HG03521 (cell line): ENCODE measurements around the gene HCLS1.
"Not testable (repeated sequence)": the region's sequence is repeated elsewhere in the genome, so short reads cannot be mapped to it uniquely, and the experiment has no call there.

Experiments
- ATAC-seq: cut with Tn5 transposase; IDR thresholded peaks from one replicate; pipeline ENCODE4 v1.9.1; 2021; ENCODE audit warnings: mild to moderate bottlenecking, moderate library complexity; ENCODE audit not compliant: unreplicated experiment

Gene HCLS1

DNA sequence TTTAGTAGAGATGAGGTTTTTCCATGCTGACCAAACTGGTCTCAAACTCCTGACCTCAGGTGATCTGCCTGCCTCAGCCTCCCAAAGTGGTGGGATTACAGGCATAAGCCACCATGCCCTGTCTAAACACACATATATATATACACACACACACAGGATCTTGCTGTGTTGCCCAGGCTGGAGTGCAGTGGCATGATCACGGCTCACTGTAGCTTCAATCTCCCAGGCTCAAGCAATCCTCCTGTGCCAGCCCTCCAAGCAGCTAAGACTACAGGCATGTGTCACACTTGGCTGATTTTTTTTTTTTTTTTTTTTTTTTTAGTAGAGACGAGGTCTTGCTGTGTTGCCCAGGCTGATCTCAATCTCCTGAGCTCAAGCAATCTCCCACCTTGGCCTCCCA lies 60.8 kb downstream of the HCLS1 start:
- ATAC-seq, result not testable (repeated sequence)

GRCh38 chr3:121598564-121598963 lies 62.1 kb downstream of the HCLS1 start:
- no peak for ATAC-seq

GRCh38 chr3:121595765-121596406 lies 64.8 kb downstream of the HCLS1 start:
- no peak for ATAC-seq

DNA sequence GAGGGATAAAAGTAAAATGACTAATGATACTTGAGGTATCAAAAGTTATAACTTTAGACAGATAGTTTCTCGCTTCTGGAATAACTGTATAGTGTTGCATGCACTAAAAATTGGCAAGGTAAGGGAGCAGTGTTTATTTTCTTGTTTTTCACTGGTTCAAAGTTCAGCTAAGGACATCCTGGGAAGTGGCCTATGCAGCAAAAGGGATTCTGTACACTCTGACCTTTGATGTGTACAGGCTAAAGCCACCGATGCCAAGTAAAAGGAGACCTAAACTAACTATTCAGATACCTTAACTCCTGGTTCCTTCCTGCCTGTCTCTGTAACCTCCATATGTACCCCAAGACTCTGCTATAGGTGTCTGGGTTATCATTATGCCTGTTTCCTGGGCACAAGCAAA lies 65.9 kb downstream of the HCLS1 start:
- ATAC-seq, result no peak

DNA sequence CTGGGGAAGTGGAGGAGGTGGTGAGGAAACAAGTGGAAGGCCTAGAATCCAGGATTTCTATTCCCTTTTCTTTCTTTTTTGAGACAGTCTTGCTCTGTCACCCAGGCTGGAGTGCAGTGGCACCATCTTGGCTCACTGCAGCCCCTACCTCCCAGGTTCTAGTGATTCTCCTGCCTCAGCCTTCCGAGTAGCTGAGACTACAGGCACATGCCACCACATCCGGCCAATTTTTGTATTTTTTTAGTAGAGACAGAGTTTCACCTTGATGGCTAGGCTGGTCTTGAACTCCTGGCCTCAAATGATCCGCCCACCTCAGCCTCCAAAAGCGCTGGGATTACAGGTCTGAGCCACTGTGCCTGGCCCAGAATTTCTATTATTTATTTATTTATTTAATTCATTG lies 66.9 kb downstream of the HCLS1 start:
- not testable (repeated sequence) for ATAC-seq

- no peak for ATAC-seq
Measured at GRCh38 chr3:121592856-121593702, 67.6 kb downstream of the HCLS1 start, which contains the start of gene FBXO40. TSS of gene FBXO40 (plus strand) at chr3:121593379. CDS start at chr3:121620576, 27,197 bp downstream.

DNA sequence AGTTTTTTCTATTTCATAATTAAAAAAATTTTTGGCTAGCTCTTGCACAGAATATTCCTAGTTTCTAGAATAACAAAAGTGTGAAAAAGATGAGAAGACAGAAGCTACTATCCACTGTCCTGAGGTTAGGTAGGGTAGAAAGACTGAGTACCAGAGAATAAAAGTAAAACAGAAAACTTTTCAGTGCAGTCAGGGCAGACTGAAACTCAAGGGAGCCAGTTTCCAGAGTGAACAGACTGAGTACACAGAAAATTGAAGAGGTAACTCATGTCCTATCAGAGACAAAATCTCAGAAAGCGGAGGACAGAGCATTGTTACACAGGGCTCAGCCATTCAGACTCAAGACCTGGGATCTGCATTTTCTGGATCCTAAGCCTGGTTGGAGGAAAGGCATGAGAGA lies 76.3 kb downstream of the HCLS1 start:
- ATAC-seq, result no peak

GRCh38 chr3:121581691-121582090 lies 79.0 kb downstream of the HCLS1 start:
- ATAC-seq, result no peak
